GM18508 (cell line): ENCODE results near the gene AK6.
"Not testable (repeated sequence)": the region's sequence is repeated elsewhere in the genome, so short reads cannot be mapped to it uniquely, and the experiment has no call there.

Experiments used
- ATAC-seq: cut with Tn5 transposase; IDR thresholded peaks from one replicate; pipeline ENCODE4 v1.9.1; 2021; ENCODE audit warnings: moderate number of reproducible peaks; ENCODE audit not compliant: insufficient read depth, unreplicated experiment

AK6 gene

GRCh38 chr5:69341520-69342161 lies 27.7 kb downstream of the AK6 start:
- ATAC-seq, result no peak

- no peak for ATAC-seq
These were observed 33.9 kb downstream of the AK6 start for GRCh38 chr5:69335341-69335935.

GRCh38 chr5:69334793-69335268 lies 34.5 kb downstream of the AK6 start:
- no peak for ATAC-seq

- ATAC-seq, result not testable (repeated sequence)
These were observed 35.5 kb downstream of the AK6 start for GRCh38 chr5:69333668-69334315.

GRCh38 chr5:69331528-69332445 lies 37.5 kb downstream of the AK6 start:
- no peak for ATAC-seq

GRCh38 chr5:69329905-69330489 lies 39.3 kb downstream of the AK6 start:
- no peak for ATAC-seq

GRCh38 chr5:69326365-69326764 lies 43.0 kb downstream of the AK6 start:
- no peak for ATAC-seq

- ATAC-seq, result no peak
These were observed 51.9 kb downstream of the AK6 start for GRCh38 chr5:69317391-69317790.

- no peak for ATAC-seq
These were observed 53.3 kb downstream of the AK6 start for GRCh38 chr5:69315972-69316371.

GRCh38 chr5:69313428-69313827 lies 55.9 kb downstream of the AK6 start:
- ATAC-seq, result no peak

GRCh38 chr5:69312459-69313160 lies 56.7 kb downstream of the AK6 start:
- ATAC-seq, result no peak

- no peak for ATAC-seq
These were observed 59.9 kb downstream of the AK6 start for GRCh38 chr5:69309380-69309779.

- ATAC-seq, result no peak
These were observed 61.2 kb downstream of the AK6 start for GRCh38 chr5:69308046-69308553.

GRCh38 chr5:69305512-69305911 lies 63.8 kb downstream of the AK6 start:
- ATAC-seq, result no peak
